SH-SY5Y (cell line): ENCODE results near the gene PCDH9.

Source experiments
- GATA2 ChIP-seq: IDR thresholded peaks from 2 replicates; pipeline ENCODE4 v1.6.1; 2011; ENCODE audit warnings: mild to moderate bottlenecking, low read depth, low read length
- GATA3 ChIP-seq: IDR thresholded peaks from 2 replicates; pipeline ENCODE4 v1.6.1; 2011; ENCODE audit warnings: low read depth, mild to moderate bottlenecking, low read length, moderate library complexity

- no peak for TF ChIP-seq GATA2
- TF ChIP-seq GATA3: no peak
These were observed 152.1 kb downstream of the PCDH9 start for GRCh38 chr13:67078062-67078461.
